OCI-LY1 (cell line): Measurements from ENCODE around the gene CCDC78.

Experiments used
- EZH2 ChIP-seq: fragments of 200-600 bp; sonication (generic), shearing (Covaris generic); IDR thresholded peaks from 2 replicates; pipeline ENCODE4 v1.8.0; 2017; ENCODE audit warnings: borderline replicate concordance, mixed run types, mild to moderate bottlenecking, antibody characterized with exemption, low read length, moderate library complexity, mixed read lengths
- TF ChIP-seq, protein P1 (sequence below): fragments of 200-600 bp; sonication (generic), shearing (Covaris generic); IDR thresholded peaks from 2 replicates; pipeline ENCODE4 v1.5.1; 2017; ENCODE audit warnings: mild to moderate bottlenecking, antibody characterized with exemption, low read length, moderate library complexity, mixed read lengths

- TF ChIP-seq, protein P1, sequence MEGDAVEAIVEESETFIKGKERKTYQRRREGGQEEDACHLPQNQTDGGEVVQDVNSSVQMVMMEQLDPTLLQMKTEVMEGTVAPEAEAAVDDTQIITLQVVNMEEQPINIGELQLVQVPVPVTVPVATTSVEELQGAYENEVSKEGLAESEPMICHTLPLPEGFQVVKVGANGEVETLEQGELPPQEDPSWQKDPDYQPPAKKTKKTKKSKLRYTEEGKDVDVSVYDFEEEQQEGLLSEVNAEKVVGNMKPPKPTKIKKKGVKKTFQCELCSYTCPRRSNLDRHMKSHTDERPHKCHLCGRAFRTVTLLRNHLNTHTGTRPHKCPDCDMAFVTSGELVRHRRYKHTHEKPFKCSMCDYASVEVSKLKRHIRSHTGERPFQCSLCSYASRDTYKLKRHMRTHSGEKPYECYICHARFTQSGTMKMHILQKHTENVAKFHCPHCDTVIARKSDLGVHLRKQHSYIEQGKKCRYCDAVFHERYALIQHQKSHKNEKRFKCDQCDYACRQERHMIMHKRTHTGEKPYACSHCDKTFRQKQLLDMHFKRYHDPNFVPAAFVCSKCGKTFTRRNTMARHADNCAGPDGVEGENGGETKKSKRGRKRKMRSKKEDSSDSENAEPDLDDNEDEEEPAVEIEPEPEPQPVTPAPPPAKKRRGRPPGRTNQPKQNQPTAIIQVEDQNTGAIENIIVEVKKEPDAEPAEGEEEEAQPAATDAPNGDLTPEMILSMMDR = no peak
- no peak for TF ChIP-seq EZH2
These were observed 49.3 kb downstream of the CCDC78 start for GRCh38 chr16:676913-677312.
